Measurements from ENCODE around the gene POLR2L.

Gene POLR2L

DNA sequence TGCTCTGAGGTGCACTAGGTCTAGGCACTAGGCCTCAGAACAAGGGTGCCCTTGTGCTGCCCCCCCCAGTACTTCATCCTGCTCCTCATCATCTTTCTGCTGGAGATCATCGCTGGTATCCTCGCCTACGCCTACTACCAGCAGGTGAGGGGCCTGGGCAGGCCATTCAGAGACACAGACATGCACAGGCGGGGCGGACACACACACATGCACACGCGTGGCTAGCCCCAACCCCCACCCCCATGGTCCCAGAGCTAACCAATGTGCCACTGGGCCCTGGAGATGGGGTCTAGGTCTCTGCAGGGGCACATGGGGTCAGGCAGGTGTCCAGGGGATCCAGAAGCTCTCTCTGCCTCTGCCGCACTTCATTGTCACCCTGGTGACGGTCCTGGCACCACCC, 5.6 kb downstream of the POLR2L start:
- DNase-seq (ENCODE audit: low read depth, low spot score), result no peak
- H3K4me3 ChIP-seq (ENCODE audit: low read depth, low read length), result no peak overlapping the region
- in situ Hi-C loops (cut with HindIII; ENCODE audit: low sequenced_read_pairs), result no loop called here
- TF ChIP-seq CTCF (IDR thresholded peaks at IDR 0.05; ENCODE audit: low read depth, low read length), result no peak

GRCh38 chr11:836274-836673, 6.1 kb downstream of the POLR2L start:
- DNase-seq (ENCODE audit: low read depth, low spot score), result no peak
- in situ Hi-C loops (cut with HindIII; ENCODE audit: low sequenced_read_pairs), result no loop called here
- no peak for TF ChIP-seq CTCF (IDR thresholded peaks at IDR 0.05; ENCODE audit: low read depth, low read length)
- no peak overlapping the region for H3K4me3 ChIP-seq (ENCODE audit: low read depth, low read length)

- peak; percentile 69 for DNase-seq (ENCODE audit: low read depth, low spot score)
- in situ Hi-C loops (cut with HindIII; ENCODE audit: low sequenced_read_pairs), result no loop called here
- no peak for TF ChIP-seq CTCF (IDR thresholded peaks at IDR 0.05; ENCODE audit: low read depth, low read length)
- peak overlapping the region; percentile 77 for H3K4me3 ChIP-seq (ENCODE audit: low read depth, low read length)
Observed at GRCh38 chr11:834371-835316, 7.7 kb downstream of the POLR2L start.

- no peak for DNase-seq (ENCODE audit: low read depth, low spot score)
- H3K4me3 ChIP-seq (ENCODE audit: low read depth, low read length), result peak overlapping the region; percentile 77
- in situ Hi-C loops (cut with HindIII; ENCODE audit: low sequenced_read_pairs), result no loop called here
- TF ChIP-seq CTCF (IDR thresholded peaks at IDR 0.05; ENCODE audit: low read depth, low read length), result no peak
Observed at GRCh38 chr11:833849-834311, 8.4 kb downstream of the POLR2L start.

DNA sequence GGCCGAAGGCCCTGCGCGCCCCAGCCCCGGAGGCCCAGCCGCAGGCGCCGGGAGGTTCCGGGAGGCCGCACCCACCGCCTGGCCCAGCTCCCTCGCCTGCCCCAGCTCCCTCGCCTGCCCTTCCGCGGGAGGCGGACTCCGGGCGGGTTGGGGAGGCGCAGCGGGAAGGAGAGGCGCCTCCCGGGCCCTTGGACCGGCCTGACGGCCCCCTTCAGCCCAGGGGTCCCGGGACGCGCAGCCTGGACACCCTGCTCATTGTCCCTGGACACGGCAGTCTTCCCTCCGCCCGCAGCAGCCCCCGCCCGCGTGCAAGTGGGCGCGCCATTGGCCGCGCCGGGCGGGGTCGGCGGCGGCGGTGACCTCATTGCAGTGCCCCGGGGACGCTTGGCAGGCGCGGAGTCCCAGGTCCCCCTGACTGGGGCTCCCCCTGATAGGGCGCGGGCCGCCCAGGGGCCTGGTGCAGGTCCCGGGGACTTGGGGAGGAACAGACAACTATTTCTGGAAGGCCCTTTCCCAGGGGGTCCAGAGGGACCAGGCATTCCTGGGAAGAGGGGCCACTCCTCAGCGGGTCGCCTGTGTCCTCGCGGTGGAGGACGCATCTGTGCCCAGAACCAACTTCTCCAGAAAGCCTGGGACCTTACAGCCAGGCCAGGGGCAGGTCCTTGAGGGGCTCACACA, 9.1 kb downstream of the POLR2L start:
- H3K4me3 ChIP-seq (ENCODE audit: low read depth, low read length), result peak overlapping the region; percentile 77
- no peak for DNase-seq (ENCODE audit: low read depth, low spot score)
- in situ Hi-C loops (cut with HindIII; ENCODE audit: low sequenced_read_pairs), result no loop called here
- no peak for TF ChIP-seq CTCF (IDR thresholded peaks at IDR 0.05; ENCODE audit: low read depth, low read length)

DNA sequence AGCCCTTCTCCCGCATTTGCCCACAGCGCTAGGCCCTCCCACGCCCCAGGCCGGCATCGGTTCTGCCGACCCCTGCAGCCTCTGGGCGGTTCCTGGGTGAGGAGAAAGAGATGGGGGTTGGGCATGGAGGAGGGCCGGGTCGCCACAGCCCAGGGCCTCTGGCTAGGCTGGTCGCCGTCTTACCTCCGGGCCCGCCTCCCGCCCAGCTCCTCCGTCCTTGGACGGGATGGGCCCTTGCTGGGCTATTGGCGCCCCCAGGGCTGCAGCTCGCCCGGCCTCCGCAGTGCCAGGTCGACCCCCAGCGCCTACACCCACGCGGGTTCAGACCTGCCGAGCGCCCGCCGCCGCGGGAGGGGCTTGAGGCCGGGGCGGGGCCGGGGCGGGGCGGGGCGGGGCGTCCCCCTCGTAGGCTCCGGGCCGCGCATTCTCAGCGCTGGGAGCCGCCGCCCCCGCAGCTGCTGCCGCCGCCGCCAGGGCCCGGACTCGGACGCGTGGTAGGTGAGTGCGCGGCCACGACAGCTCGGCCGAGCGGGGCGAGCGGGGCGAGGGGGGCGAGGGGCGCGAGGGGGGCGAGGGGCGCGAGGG, 9.7 kb downstream of the POLR2L start, which contains the start of gene CD151:
Gene CD151, plus strand, starts transcription at position 424 of the 585 bp plus-strand sequence. CDS start 3,118 bp downstream, outside the sequence.
- in situ Hi-C loops (cut with HindIII; ENCODE audit: low sequenced_read_pairs), result no loop called here
- peak within 1 kb of the TSS; percentile 77 for H3K4me3 ChIP-seq (ENCODE audit: low read depth, low read length)
- no peak for TF ChIP-seq CTCF (IDR thresholded peaks at IDR 0.05; ENCODE audit: low read depth, low read length)
- DNase-seq (ENCODE audit: low read depth, low spot score), result peak; percentile 63

Measured in astrocyte of the spinal cord (primary cell).